Gastroesophageal sphincter (tissue), 4 donors: ENCODE results near the gene MAML3. TPM values are rescaled to one million over a fixed set of nuclear protein-coding genes. Genes with fewer than 3 reads are reported as not detected.

Experiments
- ATAC-seq: fragments of 150-250 bp; one replicate; pipeline ENCODE4 v1.9.1; 2016; ENCODE audit warnings: mild to moderate bottlenecking, moderate library complexity
- H3K27ac ChIP-seq, 4 donors: fragments of 200-600 bp; sonication (generic) in 3 of 4; 1 replicate in 3 of 4; 2 replicates in 1 of 4; pipeline ENCODE4 v1.5.1; 2016 to 2019
- H3K27me3 ChIP-seq: fragments of 200-600 bp; sonication (generic); one replicate; pipeline ENCODE4 v1.5.1; 2019
- H3K36me3 ChIP-seq, 2 donors: fragments of 200-600 bp; sonication (generic); one replicate each; pipeline ENCODE4 v1.5.1; 2019; ENCODE audit warnings: control low read depth in 1 of 2
- H3K4me1 ChIP-seq, 3 donors: fragments of 200-600 bp; sonication (generic); 1 replicate in 2 of 3; 2 replicates in 1 of 3; pipeline ENCODE4 v1.5.1; 2016 to 2019; ENCODE audit warnings: control low read depth in 2 of 3
- H3K4me3 ChIP-seq, 2 donors: fragments of 200-600 bp; sonication (generic); one replicate each; pipeline ENCODE4 v1.5.1; 2019; ENCODE audit warnings: mild to moderate bottlenecking in 1 of 2, moderate library complexity in 1 of 2
- H3K9me3 ChIP-seq, 3 donors: fragments of 200-600 bp; sonication (generic); one replicate each; pipeline ENCODE4 v1.5.1; 2017 to 2019; ENCODE audit warnings: control low read depth in 2 of 3
- CTCF ChIP-seq, 4 experiments: fragments of 200-600 bp in 2 of 4; fragments of 450-650 bp in 2 of 4; sonication (generic) in 1 of 4; IDR thresholded peaks; one replicate each; pipeline ENCODE4 v1.5.1; 2017 to 2019; ENCODE audit warnings: antibody characterized with exemption in 4 of 4, mild to moderate bottlenecking in 2 of 4, moderate library complexity in 2 of 4
- EP300 ChIP-seq: sonication (generic); formaldehyde crosslinking; IDR thresholded peaks from one replicate; pipeline ENCODE4 v1.6.1; 2017; ENCODE audit warnings: antibody characterized with exemption, mild to moderate bottlenecking
- POLR2A ChIP-seq, 2 donors: fragments of 450-650 bp; IDR thresholded peaks; one replicate each; pipeline ENCODE4 v1.6.1; 2017; ENCODE audit warnings: antibody characterized with exemption in 2 of 2, mild to moderate bottlenecking in 2 of 2, moderate library complexity in 1 of 2
- POLR2AphosphoS5 ChIP-seq: sonication (generic); formaldehyde crosslinking; IDR thresholded peaks from one replicate; pipeline ENCODE4 v1.6.1; 2017; ENCODE audit warnings: antibody characterized with exemption
- WGBS, 2 donors: methylation state at CpG; one replicate each; pipeline ENCODE4 v1.1.5; 2018; ENCODE audit warnings: low coverage in 1 of 2; 5-methylcytosine and 5-hydroxymethylcytosine counted together
- total RNA-seq, 4 donors: library from RNA; depleted of rRNA; stranded (reverse); fragments of >200 nt; gene quantifications; one replicate each; pipeline ENCODE4 v1.1.0, GENCODE V29; 2016

The MAML3 gene
- total RNA-seq, 4 donors from 2014 or later: 5.3 to 10.6 (median 9.3) TPM

- Histone ChIP-seq H3K9me3 (no peaks in the 10 kb centered on the region), H3K36me3 (no peaks in the 10 kb centered on the region), H3K4me3 (no peak overlapping the region), H3K4me1 (peaks cover 0 to 26% (median 0%) of the 10 kb centered on the region in 3 donors), H3K27me3 (no peaks in the 10 kb centered on the region), H3K27ac (no peak overlapping the region)
- 88 to 95% methylated on average over 1 to 4 of the region's 4 CpGs for WGBS, 2 donors
- ATAC-seq: no peak
- TF ChIP-seq POLR2A (IDR thresholded peaks at IDR 0.05) (no peak), EP300 (no peak), POLR2AphosphoS5 (no peak)
Observed at GRCh38 chr4:139899346-139899745, 254.6 kb downstream of the MAML3 start.

- peaks cover 0 to 25% (median 0%) of the 10 kb centered on the region in 3 donors for H3K4me1 ChIP-seq
Observed at GRCh38 chr4:139898293-139898692, 255.7 kb downstream of the MAML3 start.

GRCh38 chr4:139896091-139896604 is 257.8 kb downstream of the MAML3 start:
- H3K4me1 ChIP-seq: peaks cover 0 to 5% (median 0%) of the 10 kb centered on the region in 3 donors
- H3K27me3 ChIP-seq: no peaks in the 10 kb centered on the region
- no peaks in the 10 kb centered on the region for H3K36me3 ChIP-seq
- H3K9me3 ChIP-seq: no peaks in the 10 kb centered on the region
- WGBS, 2 donors: 88 to 92% methylated on average over 5 to 6 of the region's 6 CpGs
- no peak for TF ChIP-seq POLR2A (IDR thresholded peaks at IDR 0.05)
- TF ChIP-seq POLR2AphosphoS5: no peak
- TF ChIP-seq CTCF (IDR thresholded peaks at IDR 0.05): no peak
- TF ChIP-seq EP300: no peak
- H3K27ac ChIP-seq: no peak overlapping the region
- no peak overlapping the region for H3K4me3 ChIP-seq
- no peak for ATAC-seq

More at GRCh38 chr4:139898293-139898692, 255.7 kb downstream of the MAML3 start:
- Histone ChIP-seq H3K27ac (no peak overlapping the region), H3K36me3 (no peaks in the 10 kb centered on the region), H3K27me3 (no peaks in the 10 kb centered on the region), H3K4me3 (no peak overlapping the region), H3K9me3 (no peaks in the 10 kb centered on the region)
- no peak for ATAC-seq
- 80 to 84% methylated on average over 3 of the region's 3 CpGs for WGBS, 2 donors
- TF ChIP-seq EP300 (no peak), POLR2AphosphoS5 (no peak), POLR2A (IDR thresholded peaks at IDR 0.05) (no peak), CTCF (IDR thresholded peaks at IDR 0.05) (no peak)

GRCh38 chr4:139893801-139894200 is 260.2 kb downstream of the MAML3 start:
- no peak overlapping the region for H3K4me3 ChIP-seq
- H3K36me3 ChIP-seq: peaks cover 0 to 18% of the 10 kb centered on the region in 2 donors
- TF ChIP-seq POLR2AphosphoS5 (no peak), CTCF (IDR thresholded peaks at IDR 0.05) (no peak), POLR2A (IDR thresholded peaks at IDR 0.05) (no peak), EP300 (no peak)
- ATAC-seq: no peak
- no peaks in the 10 kb centered on the region for H3K9me3 ChIP-seq
- H3K4me1 ChIP-seq: no peaks in the 10 kb centered on the region
- H3K27ac ChIP-seq: no peak overlapping the region
- WGBS, 2 donors: 74 to 76% methylated on average over 4 of the region's 4 CpGs
- H3K27me3 ChIP-seq: no peaks in the 10 kb centered on the region

- H3K9me3 ChIP-seq: no peaks in the 10 kb centered on the region
- no peak overlapping the region for H3K4me3 ChIP-seq
- WGBS, 2 donors: 83 to 96% methylated on average over 3 of the region's 5 CpGs
- ATAC-seq: no peak
- peaks cover under 1 to 4% (median 3%) of the 10 kb centered on the region in 3 donors for H3K4me1 ChIP-seq
- H3K27me3 ChIP-seq: no peaks in the 10 kb centered on the region
- no peak overlapping the region for H3K27ac ChIP-seq
- TF ChIP-seq CTCF (IDR thresholded peaks at IDR 0.05) (no peak), POLR2A (IDR thresholded peaks at IDR 0.05) (no peak), EP300 (no peak), POLR2AphosphoS5 (no peak)
- peaks cover 0 to 19% of the 10 kb centered on the region in 2 donors for H3K36me3 ChIP-seq
Observed at GRCh38 chr4:139892973-139893736, 260.8 kb downstream of the MAML3 start.
